MM.1S (cell line): ENCODE measurements around the gene ZNF648.

Source experiments
- EZH2 ChIP-seq: fragments of 300-600 bp; sonication (generic); optimal IDR thresholded peaks from 2 replicates; pipeline ENCODE3; 2017; ENCODE audit warnings: low read depth, mild to moderate bottlenecking, antibody characterized with exemption, low read length, mixed read lengths
- EZH2phosphoT487 ChIP-seq: fragments of 300-600 bp; sonication (generic); IDR thresholded peaks from 2 replicates; pipeline ENCODE4 v1.6.1; 2018; ENCODE audit warnings: antibody characterized with exemption, low read length
- TF ChIP-seq, protein P1 (sequence below): fragments of 300-600 bp; sonication (generic); IDR thresholded peaks from 2 replicates; pipeline ENCODE4 v1.5.1; 2016; ENCODE audit warnings: antibody characterized with exemption, low read length, mixed read lengths

DNA sequence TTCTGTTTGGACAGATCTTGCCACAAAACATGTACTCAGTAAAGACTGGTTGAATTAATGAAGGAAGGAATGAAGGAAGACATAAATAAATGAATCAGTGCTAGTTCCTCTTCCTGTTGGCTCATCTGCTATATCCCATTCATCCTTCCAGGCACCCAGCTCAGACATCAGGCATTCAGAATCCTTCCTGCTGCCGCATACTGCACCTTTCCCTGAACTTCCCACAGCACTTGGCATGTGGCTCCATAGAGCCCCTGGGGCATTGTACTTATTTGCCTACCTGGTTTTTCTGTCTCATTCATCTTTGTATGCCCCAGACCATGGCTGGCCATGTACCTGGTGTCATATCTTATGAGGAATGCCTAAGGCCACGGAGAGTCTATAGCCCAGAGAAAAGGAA, 34.4 kb upstream of the ZNF648 start:
- TF ChIP-seq, protein P1, sequence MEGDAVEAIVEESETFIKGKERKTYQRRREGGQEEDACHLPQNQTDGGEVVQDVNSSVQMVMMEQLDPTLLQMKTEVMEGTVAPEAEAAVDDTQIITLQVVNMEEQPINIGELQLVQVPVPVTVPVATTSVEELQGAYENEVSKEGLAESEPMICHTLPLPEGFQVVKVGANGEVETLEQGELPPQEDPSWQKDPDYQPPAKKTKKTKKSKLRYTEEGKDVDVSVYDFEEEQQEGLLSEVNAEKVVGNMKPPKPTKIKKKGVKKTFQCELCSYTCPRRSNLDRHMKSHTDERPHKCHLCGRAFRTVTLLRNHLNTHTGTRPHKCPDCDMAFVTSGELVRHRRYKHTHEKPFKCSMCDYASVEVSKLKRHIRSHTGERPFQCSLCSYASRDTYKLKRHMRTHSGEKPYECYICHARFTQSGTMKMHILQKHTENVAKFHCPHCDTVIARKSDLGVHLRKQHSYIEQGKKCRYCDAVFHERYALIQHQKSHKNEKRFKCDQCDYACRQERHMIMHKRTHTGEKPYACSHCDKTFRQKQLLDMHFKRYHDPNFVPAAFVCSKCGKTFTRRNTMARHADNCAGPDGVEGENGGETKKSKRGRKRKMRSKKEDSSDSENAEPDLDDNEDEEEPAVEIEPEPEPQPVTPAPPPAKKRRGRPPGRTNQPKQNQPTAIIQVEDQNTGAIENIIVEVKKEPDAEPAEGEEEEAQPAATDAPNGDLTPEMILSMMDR = no peak
- no peak for TF ChIP-seq EZH2
- no peak for TF ChIP-seq EZH2phosphoT487
